ENCODE data around the gene SPINK14.
A peak's percentile ranks its signal among the peaks of the same experiment; 100 is the strongest.

Gene SPINK14

GRCh38 chr5:148156609-148157008 is 11.7 kb upstream of the SPINK14 start:
- no peak overlapping the region for H3K9ac ChIP-seq (ENCODE audit: low read length)
- H3K36me3 ChIP-seq (ENCODE audit: control insufficient read depth, insufficient read depth, low read length, severe bottlenecking) = no peaks in the 10 kb centered on the region
- peaks cover 8% of the 10 kb centered on the region for H3K9me3 ChIP-seq (ENCODE audit: control insufficient read depth, low read length)
- no peaks in the 10 kb centered on the region for H3K4me1 ChIP-seq (ENCODE audit: control insufficient read depth, insufficient read depth, low read length)
- no peak for DNase-seq (ENCODE audit: low read depth)
- no peak overlapping the region for H3K4me3 ChIP-seq (ENCODE audit: low read length)
- H3K27me3 ChIP-seq (replicated peaks; ENCODE audit: control insufficient read depth, insufficient read depth, low read length) = no peaks in the 10 kb centered on the region

GRCh38 chr5:148162038-148162437 is 6.3 kb upstream of the SPINK14 start:
- H3K27me3 ChIP-seq (replicated peaks; ENCODE audit: control insufficient read depth, insufficient read depth, low read length) = no peaks in the 10 kb centered on the region
- H3K4me1 ChIP-seq (ENCODE audit: control insufficient read depth, insufficient read depth, low read length) = no peaks in the 10 kb centered on the region
- no peak overlapping the region for H3K9ac ChIP-seq (ENCODE audit: low read length)
- H3K4me3 ChIP-seq (ENCODE audit: low read length) = no peak overlapping the region
- H3K9me3 ChIP-seq (ENCODE audit: control insufficient read depth, low read length) = no peaks in the 10 kb centered on the region
- DNase-seq (ENCODE audit: low read depth) = no peak
- H3K36me3 ChIP-seq (ENCODE audit: control insufficient read depth, insufficient read depth, low read length, severe bottlenecking) = no peaks in the 10 kb centered on the region

GRCh38 chr5:148163345-148163744 is 5.0 kb upstream of the SPINK14 start:
- no peaks in the 10 kb centered on the region for H3K4me1 ChIP-seq (ENCODE audit: control insufficient read depth, insufficient read depth, low read length)
- H3K27me3 ChIP-seq (replicated peaks; ENCODE audit: control insufficient read depth, insufficient read depth, low read length) = no peaks in the 10 kb centered on the region
- DNase-seq (ENCODE audit: low read depth) = no peak
- no peaks in the 10 kb centered on the region for H3K9me3 ChIP-seq (ENCODE audit: control insufficient read depth, low read length)
- no peaks in the 10 kb centered on the region for H3K36me3 ChIP-seq (ENCODE audit: control insufficient read depth, insufficient read depth, low read length, severe bottlenecking)
- H3K9ac ChIP-seq (ENCODE audit: low read length) = no peak overlapping the region
- H3K4me3 ChIP-seq (ENCODE audit: low read length) = no peak overlapping the region

- Histone ChIP-seq H3K4me3 (ENCODE audit: low read length) (no peak overlapping the region), H3K4me1 (ENCODE audit: control insufficient read depth, insufficient read depth, low read length) (no peaks in the 10 kb centered on the region), H3K9me3 (ENCODE audit: control insufficient read depth, low read length) (no peaks in the 10 kb centered on the region), H3K9ac (ENCODE audit: low read length) (no peak overlapping the region), H3K27me3 (replicated peaks; ENCODE audit: control insufficient read depth, insufficient read depth, low read length) (no peaks in the 10 kb centered on the region), H3K36me3 (ENCODE audit: control insufficient read depth, insufficient read depth, low read length, severe bottlenecking) (no peaks in the 10 kb centered on the region)
- no peak for DNase-seq (ENCODE audit: low read depth)
These were observed 1.6 kb upstream of the SPINK14 start for GRCh38 chr5:148166550-148167283.

- H3K9me3 ChIP-seq (ENCODE audit: control insufficient read depth, low read length) = no peaks in the 10 kb centered on the region
- H3K27me3 ChIP-seq (replicated peaks; ENCODE audit: control insufficient read depth, insufficient read depth, low read length) = peaks cover 7% of the 10 kb centered on the region
- H3K36me3 ChIP-seq (ENCODE audit: control insufficient read depth, insufficient read depth, low read length, severe bottlenecking) = no peaks in the 10 kb centered on the region
These were observed 4.0 kb downstream of the SPINK14 start for GRCh38 chr5:148172377-148172776.

GRCh38 chr5:148176480-148176879 is 8.1 kb downstream of the SPINK14 start:
- H3K27me3 ChIP-seq (replicated peaks; ENCODE audit: control insufficient read depth, insufficient read depth, low read length) = peaks cover 7% of the 10 kb centered on the region
- H3K36me3 ChIP-seq (ENCODE audit: control insufficient read depth, insufficient read depth, low read length, severe bottlenecking) = no peaks in the 10 kb centered on the region
- H3K4me1 ChIP-seq (ENCODE audit: control insufficient read depth, insufficient read depth, low read length) = no peaks in the 10 kb centered on the region
- DNase-seq (ENCODE audit: low read depth) = no peak
- no peaks in the 10 kb centered on the region for H3K9me3 ChIP-seq (ENCODE audit: control insufficient read depth, low read length)
- H3K4me3 ChIP-seq (ENCODE audit: low read length) = no peak overlapping the region
- H3K9ac ChIP-seq (ENCODE audit: low read length) = no peak overlapping the region

More at GRCh38 chr5:148172377-148172776, 4.0 kb downstream of the SPINK14 start:
- no peak overlapping the region for H3K9ac ChIP-seq (ENCODE audit: low read length)
- H3K4me3 ChIP-seq (ENCODE audit: low read length) = no peak overlapping the region
- H3K4me1 ChIP-seq (ENCODE audit: control insufficient read depth, insufficient read depth, low read length) = no peaks in the 10 kb centered on the region
- DNase-seq (ENCODE audit: low read depth) = no peak

- Histone ChIP-seq H3K4me1 (ENCODE audit: control insufficient read depth, insufficient read depth, low read length) (no peaks in the 10 kb centered on the region), H3K4me3 (ENCODE audit: low read length) (no peak overlapping the region), H3K36me3 (ENCODE audit: control insufficient read depth, insufficient read depth, low read length, severe bottlenecking) (no peaks in the 10 kb centered on the region), H3K9ac (ENCODE audit: low read length) (no peak overlapping the region), H3K9me3 (ENCODE audit: control insufficient read depth, low read length) (no peaks in the 10 kb centered on the region), H3K27me3 (replicated peaks; ENCODE audit: control insufficient read depth, insufficient read depth, low read length) (peaks cover 7% of the 10 kb centered on the region)
- no peak for DNase-seq (ENCODE audit: low read depth)
These were observed 8.9 kb downstream of the SPINK14 start for GRCh38 chr5:148177207-148177606.

- Histone ChIP-seq H3K9ac (ENCODE audit: low read length) (no peak overlapping the region), H3K4me3 (ENCODE audit: low read length) (no peak overlapping the region), H3K27me3 (replicated peaks; ENCODE audit: control insufficient read depth, insufficient read depth, low read length) (peaks cover 7% of the 10 kb centered on the region), H3K4me1 (ENCODE audit: control insufficient read depth, insufficient read depth, low read length) (no peaks in the 10 kb centered on the region), H3K9me3 (ENCODE audit: control insufficient read depth, low read length) (no peaks in the 10 kb centered on the region), H3K36me3 (ENCODE audit: control insufficient read depth, insufficient read depth, low read length, severe bottlenecking) (no peaks in the 10 kb centered on the region)
- peak; percentile 79 for DNase-seq (ENCODE audit: low read depth)
These were observed 11.0 kb downstream of the SPINK14 start for GRCh38 chr5:148179234-148179824.

- Histone ChIP-seq H3K4me3 (ENCODE audit: low read length) (no peak overlapping the region), H3K9ac (ENCODE audit: low read length) (no peak overlapping the region), H3K27me3 (replicated peaks; ENCODE audit: control insufficient read depth, insufficient read depth, low read length) (no peaks in the 10 kb centered on the region), H3K4me1 (ENCODE audit: control insufficient read depth, insufficient read depth, low read length) (peaks cover 13% of the 10 kb centered on the region), H3K9me3 (ENCODE audit: control insufficient read depth, low read length) (no peaks in the 10 kb centered on the region), H3K36me3 (ENCODE audit: control insufficient read depth, insufficient read depth, low read length, severe bottlenecking) (no peaks in the 10 kb centered on the region)
- peak; percentile 46 for DNase-seq (ENCODE audit: low read depth)
These were observed 18.1 kb downstream of the SPINK14 start for GRCh38 chr5:148186248-148187003.

- DNase-seq (ENCODE audit: low read depth) = no peak
- H3K27me3 ChIP-seq (replicated peaks; ENCODE audit: control insufficient read depth, insufficient read depth, low read length) = no peaks in the 10 kb centered on the region
- H3K36me3 ChIP-seq (ENCODE audit: control insufficient read depth, insufficient read depth, low read length, severe bottlenecking) = no peaks in the 10 kb centered on the region
These were observed 22.7 kb downstream of the SPINK14 start for GRCh38 chr5:148191010-148191409.

GRCh38 chr5:148193202-148193601 is 24.9 kb downstream of the SPINK14 start:
- no peak for DNase-seq (ENCODE audit: low read depth)

More at GRCh38 chr5:148191010-148191409, 22.7 kb downstream of the SPINK14 start:
- Histone ChIP-seq H3K9me3 (ENCODE audit: control insufficient read depth, low read length) (no peaks in the 10 kb centered on the region), H3K9ac (ENCODE audit: low read length) (no peak overlapping the region), H3K4me3 (ENCODE audit: low read length) (no peak overlapping the region), H3K4me1 (ENCODE audit: control insufficient read depth, insufficient read depth, low read length) (peaks cover 17% of the 10 kb centered on the region)

More at GRCh38 chr5:148193202-148193601, 24.9 kb downstream of the SPINK14 start:
- Histone ChIP-seq H3K4me1 (ENCODE audit: control insufficient read depth, insufficient read depth, low read length) (peaks cover 8% of the 10 kb centered on the region), H3K4me3 (ENCODE audit: low read length) (no peak overlapping the region), H3K9ac (ENCODE audit: low read length) (no peak overlapping the region), H3K27me3 (replicated peaks; ENCODE audit: control insufficient read depth, insufficient read depth, low read length) (no peaks in the 10 kb centered on the region), H3K36me3 (ENCODE audit: control insufficient read depth, insufficient read depth, low read length, severe bottlenecking) (no peaks in the 10 kb centered on the region), H3K9me3 (ENCODE audit: control insufficient read depth, low read length) (no peaks in the 10 kb centered on the region)

Data from adipocyte (in vitro differentiated cells).